ENCODE data around the gene PIM1. TPM values are rescaled to one million over a fixed set of nuclear protein-coding genes. Genes with fewer than 3 reads are reported as not detected.

PIM1 gene
- total and polyA plus RNA-seq, 9 of the 15 experiments (the other 6 are each of a cell fraction or from before 2014, with no cell fraction given): 19.0 to 789 (median 212) TPM

GRCh38 chr6:37207903-37208456, 38.0 kb downstream of the PIM1 start (continued):
- TF ChIP-seq ZBTB12 (CRISPR knock-in tag; IDR thresholded peaks at IDR 0.05) (peak; percentile 54; the same call in 1 of the 2 replicates), ZNF140 (CRISPR knock-in tag; IDR thresholded peaks at IDR 0.05) (no peak; the same call in 1 of the 2 replicates), ZNF507 (tag; conservative IDR thresholded peaks at IDR 0.05) (no peak), ZNF134 (CRISPR knock-in tag; conservative IDR thresholded peaks at IDR 0.05) (peak; percentile 61; the same call in 1 of the 2 replicates), OTX1 (CRISPR knock-in tag; IDR thresholded peaks at IDR 0.05) (peak; percentile 69; the same call in 1 of the 2 replicates), HNRNPL (IDR thresholded peaks at IDR 0.05; ENCODE audit: low read depth, low read length) (no peak), ZNF197 (CRISPR knock-in tag; IDR thresholded peaks at IDR 0.05; ENCODE audit: low read depth) (peak; percentile 58; the same call in 1 of the 2 replicates), CLOCK (CRISPR knock-in tag; IDR thresholded peaks at IDR 0.05; ENCODE audit: borderline replicate concordance) (peak; percentile 64; the same call in 1 of the 2 replicates), ZBTB43 (CRISPR knock-in tag; IDR thresholded peaks at IDR 0.05) (no peak), ZNF512 (tag; IDR thresholded peaks at IDR 0.05) (no peak), ELF1 (tag; IDR thresholded peaks at IDR 0.05) (no peak), SMARCA5 (IDR thresholded peaks at IDR 0.05) (peak; percentile 91; the same call in 1 of the 2 replicates), HDAC1 (IDR thresholded peaks at IDR 0.05) (peak in 1 of 2 experiments; percentile 62; a peak in 2 of 4 replicates), ZNF165 (CRISPR knock-in tag; IDR thresholded peaks at IDR 0.05; ENCODE audit: borderline replicate concordance) (peak; percentile 91), ZNF121 (CRISPR knock-in tag; conservative IDR thresholded peaks at IDR 0.05) (no peak), TAF7 (tag; IDR thresholded peaks at IDR 0.05) (0 out of 2 replicates have a peak, but pooled peaks have one; percentile 45), PHF21A (IDR thresholded peaks at IDR 0.05; ENCODE audit: borderline replicate concordance, low read depth) (0 out of 2 replicates have a peak, but pooled peaks have one; percentile 32), ATF6 (CRISPR knock-in tag; IDR thresholded peaks at IDR 0.05) (no peak), CBX1 (IDR thresholded peaks at IDR 0.05; ENCODE audit: low read depth) (0 out of 2 replicates have a peak, but pooled peaks have one; percentile 59), ZNF354B (CRISPR knock-in tag; IDR thresholded peaks at IDR 0.05) (no peak), BCOR (IDR thresholded peaks at IDR 0.05) (peak; percentile 89)
